CD4-positive, alpha-beta memory T cell (primary cell): ENCODE measurements around the gene FOXN3. TPM values are rescaled to one million over a fixed set of nuclear protein-coding genes. Genes with fewer than 3 reads are reported as not detected.

Experiments
- CTCF ChIA-PET: fragments of 350-600 bp; sonication (Branson Sonifier 250); formaldehyde crosslinking; loops from one replicate; lab custom pipeline; 2021; ENCODE audit warnings: inconsistent platforms; ENCODE audit not compliant: partially characterized antibody; lab: Charles Lee
- POLR2A ChIA-PET: fragments of 350-600 bp; sonication (Branson Sonifier 250); formaldehyde crosslinking; loops from one replicate; lab custom pipeline; 2021; ENCODE audit not compliant: partially characterized antibody; lab: Charles Lee
- DNase-seq, 5 donors: peaks; one replicate each; pipeline versions ENCODE4 v3.0.0 to v3.0.0-alpha.2; 2020 to 2022; ENCODE audit warnings: mixed read lengths in 1 of 5
- H3K27ac ChIP-seq: one replicate; pipeline ENCODE4 v1.7.0; 2013; ENCODE audit warnings: low read depth, low read length
- H3K27me3 ChIP-seq: 2 replicates; pipeline ENCODE4 v1.7.0; 2013; ENCODE audit warnings: mild to moderate bottlenecking, low read length, moderate library complexity; ENCODE audit not compliant: insufficient read depth
- H3K36me3 ChIP-seq: 2 replicates; pipeline ENCODE4 v1.7.0; 2013; ENCODE audit warnings: mild to moderate bottlenecking, low read length, moderate library complexity; ENCODE audit not compliant: insufficient read depth
- H3K4me1 ChIP-seq: 2 replicates; pipeline ENCODE4 v1.7.0; 2013; ENCODE audit warnings: mild to moderate bottlenecking, low read length, moderate library complexity; ENCODE audit not compliant: insufficient read depth
- H3K4me3 ChIP-seq, 2 donors: one replicate each; pipeline ENCODE4 v1.7.0; 2013; ENCODE audit warnings: low read length in 2 of 2, mild to moderate bottlenecking in 1 of 2
- H3K9me3 ChIP-seq, 2 donors: one replicate each; pipeline ENCODE4 v1.7.0; 2013; ENCODE audit warnings: low read length in 2 of 2, control low read depth in 1 of 2; ENCODE audit not compliant: control insufficient read depth in 1 of 2
- H3K27ac Mint-ChIP-seq, 7 donors: one replicate each; pipeline ENCODE4 v1.8.0; 2020 to 2021; ENCODE audit warnings: mixed read lengths in 7 of 7, mild to moderate bottlenecking in 6 of 7, inconsistent platforms in 3 of 7, moderate library complexity in 3 of 7
- H3K27me3 Mint-ChIP-seq, 2 donors: one replicate each; pipeline ENCODE4 v1.8.0; 2020 to 2021; ENCODE audit warnings: mixed read lengths in 2 of 2
- H3K36me3 Mint-ChIP-seq, 2 donors: one replicate each; pipeline ENCODE4 v1.8.0; 2020 to 2021; ENCODE audit warnings: mixed read lengths in 2 of 2, inconsistent platforms in 1 of 2, mild to moderate bottlenecking in 1 of 2
- H3K4me1 Mint-ChIP-seq, 4 donors: one replicate each; pipeline ENCODE4 v1.8.0; 2020 to 2021; ENCODE audit warnings: mixed read lengths in 4 of 4, mild to moderate bottlenecking in 1 of 4
- H3K4me3 Mint-ChIP-seq, 8 donors: one replicate each; pipeline ENCODE4 v1.8.0; 2020 to 2021; ENCODE audit warnings: mixed read lengths in 8 of 8, mild to moderate bottlenecking in 7 of 8, moderate library complexity in 6 of 8, inconsistent platforms in 3 of 8
- H3K9me3 Mint-ChIP-seq, 8 donors: one replicate each; pipeline ENCODE4 v1.8.0; 2020 to 2021; ENCODE audit warnings: mixed read lengths in 8 of 8, mild to moderate bottlenecking in 5 of 8, inconsistent platforms in 3 of 8, moderate library complexity in 1 of 8
- intact Hi-C: fragments of 100-400 bp; cut with micrococcal nuclease; formaldehyde crosslinking; loops from one replicate; pipeline ENCODE4 v1.15.1; 2023
- polyA plus RNA-seq, 2 donors: library from polyadenylated mRNA; unstranded; fragments of 300-500 nt; fragmentation: Illumina TruSeq; gene quantifications; one replicate each; pipeline ENCODE4 v1.2.3, GENCODE V29; 2021
- total RNA-seq, 2 experiments: library from RNA; stranded (reverse); gene quantifications; one replicate each; pipeline ENCODE4 v1.2.3, GENCODE V29; 2021

The FOXN3 gene
- total and polyA plus RNA-seq, 4 experiments from 2014 or later: 92.6 to 111 (median 106) TPM

GRCh38 chr14:89325959-89326358, 91.1 kb downstream of the FOXN3 start:
- ChIA-PET POLR2A (no interaction called here), CTCF (no interaction called here)
- Histone ChIP-seq H3K4me1 (peaks cover 21% of the 10 kb centered on the region), H3K27ac (no peak overlapping the region), H3K4me3 (no peak overlapping the region), H3K9me3 (no peaks in the 10 kb centered on the region), H3K36me3 (no peaks in the 10 kb centered on the region), H3K27me3 (no peaks in the 10 kb centered on the region)
- Mint-ChIP-seq H3K9me3 (peaks cover 0 to 2% (median 0%) of the 10 kb centered on the region in 8 donors), H3K4me3 (peak overlapping the region in 3 of 8 donors; percentile 10 to 48 (median 17)), H3K36me3 (peaks cover 26 to 33% of the 10 kb centered on the region in 2 donors), H3K27me3 (no peaks in the 10 kb centered on the region), H3K4me1 (peaks cover 44 to 75% (median 57%) of the 10 kb centered on the region in 4 donors), H3K27ac (peak overlapping the region in 1 of 7 donors; percentile 24)
- intact Hi-C loops: no loop called here
- no peak for DNase-seq

- H3K9me3 Mint-ChIP-seq: peaks cover 0 to 2% (median 0%) of the 10 kb centered on the region in 8 donors
- peak overlapping the region in 1 of 7 donors; percentile 78 for H3K27ac Mint-ChIP-seq
- peaks cover 21% of the 10 kb centered on the region for H3K4me1 ChIP-seq
- no peak for DNase-seq
- ChIA-PET CTCF (no interaction called here), POLR2A (no interaction called here)
- H3K4me1 Mint-ChIP-seq: peaks cover 46 to 77% (median 56%) of the 10 kb centered on the region in 4 donors
- H3K36me3 ChIP-seq: no peaks in the 10 kb centered on the region
- H3K4me3 ChIP-seq: no peak overlapping the region
- peak overlapping the region in 2 of 8 donors; percentile 43 to 44 for H3K4me3 Mint-ChIP-seq
- no peaks in the 10 kb centered on the region for H3K27me3 ChIP-seq
- no peaks in the 10 kb centered on the region for H3K9me3 ChIP-seq
- H3K27me3 Mint-ChIP-seq: no peaks in the 10 kb centered on the region
- intact Hi-C loops: no loop called here
- H3K36me3 Mint-ChIP-seq: peaks cover 24 to 33% of the 10 kb centered on the region in 2 donors
- H3K27ac ChIP-seq: no peak overlapping the region
Observed at GRCh38 chr14:89325299-89325883, 91.6 kb downstream of the FOXN3 start.

- no peak for DNase-seq
- no peaks in the 10 kb centered on the region for H3K36me3 ChIP-seq
- intact Hi-C loops: no loop called here
- Mint-ChIP-seq H3K36me3 (peaks cover 25 to 37% of the 10 kb centered on the region in 2 donors), H3K27ac (peak overlapping the region in 4 of 7 donors; percentile 2 to 70 (median 38)), H3K9me3 (peaks cover 0 to 4% (median 0%) of the 10 kb centered on the region in 8 donors), H3K27me3 (no peaks in the 10 kb centered on the region), H3K4me1 (peaks cover 45 to 71% (median 50%) of the 10 kb centered on the region in 4 donors), H3K4me3 (peak overlapping the region in 3 of 8 donors; percentile 39 to 66 (median 40))
- H3K27ac ChIP-seq: no peak overlapping the region
- no peaks in the 10 kb centered on the region for H3K9me3 ChIP-seq
- ChIA-PET CTCF (no interaction called here), POLR2A (no interaction called here)
- peaks cover 21% of the 10 kb centered on the region for H3K4me1 ChIP-seq
- no peak overlapping the region for H3K4me3 ChIP-seq
- no peaks in the 10 kb centered on the region for H3K27me3 ChIP-seq
Observed at GRCh38 chr14:89324501-89325298, 92.3 kb downstream of the FOXN3 start.

- peaks cover 0 to 15% (median 0%) of the 10 kb centered on the region in 8 donors for H3K9me3 Mint-ChIP-seq
- no peaks in the 10 kb centered on the region for H3K27me3 Mint-ChIP-seq
- H3K4me1 Mint-ChIP-seq: peaks cover 35 to 62% (median 46%) of the 10 kb centered on the region in 4 donors
Observed at GRCh38 chr14:89320381-89321000, 96.5 kb downstream of the FOXN3 start.

GRCh38 chr14:89319687-89320086, 97.3 kb downstream of the FOXN3 start:
- Histone ChIP-seq H3K36me3 (no peaks in the 10 kb centered on the region), H3K4me1 (peaks cover 9% of the 10 kb centered on the region), H3K27ac (no peak overlapping the region), H3K4me3 (no peak overlapping the region), H3K27me3 (no peaks in the 10 kb centered on the region), H3K9me3 (no peaks in the 10 kb centered on the region)
- peaks cover 0 to 15% (median 0%) of the 10 kb centered on the region in 8 donors for H3K9me3 Mint-ChIP-seq
- intact Hi-C loops: no loop called here
- no peak for DNase-seq
- peak overlapping the region in 1 of 8 donors; percentile 22 for H3K4me3 Mint-ChIP-seq
- ChIA-PET POLR2A (no interaction called here), CTCF (no interaction called here)
- peak overlapping the region in 1 of 7 donors; percentile 67 for H3K27ac Mint-ChIP-seq
- H3K36me3 Mint-ChIP-seq: peaks cover 23 to 56% of the 10 kb centered on the region in 2 donors
- peaks cover 32 to 62% (median 43%) of the 10 kb centered on the region in 4 donors for H3K4me1 Mint-ChIP-seq
- H3K27me3 Mint-ChIP-seq: no peaks in the 10 kb centered on the region

More at GRCh38 chr14:89320381-89321000, 96.5 kb downstream of the FOXN3 start:
- Histone ChIP-seq H3K9me3 (no peaks in the 10 kb centered on the region), H3K36me3 (no peaks in the 10 kb centered on the region), H3K4me3 (no peak overlapping the region), H3K27ac (no peak overlapping the region), H3K27me3 (no peaks in the 10 kb centered on the region), H3K4me1 (peaks cover 16% of the 10 kb centered on the region)
- ChIA-PET POLR2A (no interaction called here), CTCF (interaction anchor here (0.6 kb wide), 1 partner anchor 95 kb away, joined by 3 read pairs; no protein-coding TSS in a partner anchor)
- intact Hi-C loops: no loop called here
- H3K36me3 Mint-ChIP-seq: peaks cover 20 to 53% of the 10 kb centered on the region in 2 donors
- no peak for DNase-seq
- no peak overlapping the region for H3K27ac Mint-ChIP-seq
- no peak overlapping the region for H3K4me3 Mint-ChIP-seq

GRCh38 chr14:89317051-89317691, 99.9 kb downstream of the FOXN3 start:
- Histone ChIP-seq H3K27ac (no peak overlapping the region), H3K9me3 (no peaks in the 10 kb centered on the region), H3K27me3 (no peaks in the 10 kb centered on the region), H3K4me1 (peaks cover 4% of the 10 kb centered on the region), H3K4me3 (no peak overlapping the region), H3K36me3 (no peaks in the 10 kb centered on the region)
- DNase-seq: no peak
- Mint-ChIP-seq H3K9me3 (peaks cover 0 to 15% (median 1%) of the 10 kb centered on the region in 8 donors), H3K4me1 (peaks cover 20 to 58% (median 37%) of the 10 kb centered on the region in 4 donors), H3K27me3 (no peaks in the 10 kb centered on the region), H3K36me3 (peaks cover 18 to 51% of the 10 kb centered on the region in 2 donors), H3K27ac (no peak overlapping the region), H3K4me3 (no peak overlapping the region)
- ChIA-PET POLR2A (no interaction called here), CTCF (no interaction called here)
- intact Hi-C loops: no loop called here
